ENCODE results near the gene SYNPO2.
"Not testable (repeated sequence)": the region's sequence is repeated elsewhere in the genome, so short reads cannot be mapped to it uniquely, and the experiment has no call there.

Gene SYNPO2

GRCh38 chr4:119029847-119030535 lies 141.3 kb downstream of the SYNPO2 start:
- DNase-seq (ENCODE audit: low read depth in 2 of 2, low spot score in 1 of 2): no peak

- no peak for DNase-seq (ENCODE audit: low read depth in 2 of 2, low spot score in 1 of 2)
These were observed 141.9 kb downstream of the SYNPO2 start for GRCh38 chr4:119030536-119030890.

GRCh38 chr4:119031218-119031617 lies 142.6 kb downstream of the SYNPO2 start:
- DNase-seq (ENCODE audit: low read depth in 2 of 2, low spot score in 1 of 2): no peak

GRCh38 chr4:119032921-119033685 lies 144.4 kb downstream of the SYNPO2 start:
- DNase-seq (ENCODE audit: low read depth in 2 of 2, low spot score in 1 of 2): no peak

GRCh38 chr4:119034276-119035008 lies 145.8 kb downstream of the SYNPO2 start:
- no peak for DNase-seq (ENCODE audit: low read depth in 2 of 2, low spot score in 1 of 2)

- DNase-seq (ENCODE audit: low read depth in 2 of 2, low spot score in 1 of 2): no peak
These were observed 147.5 kb downstream of the SYNPO2 start for GRCh38 chr4:119035951-119036737.

- DNase-seq (ENCODE audit: low read depth in 2 of 2, low spot score in 1 of 2): no peak
These were observed 149.1 kb downstream of the SYNPO2 start for GRCh38 chr4:119037709-119038108.

GRCh38 chr4:119038116-119038841 lies 149.6 kb downstream of the SYNPO2 start:
- no peak for DNase-seq (ENCODE audit: low read depth in 2 of 2, low spot score in 1 of 2)

GRCh38 chr4:119039160-119039559 lies 150.5 kb downstream of the SYNPO2 start:
- no peak for DNase-seq (ENCODE audit: low read depth in 2 of 2, low spot score in 1 of 2)

GRCh38 chr4:119039779-119040178 lies 151.1 kb downstream of the SYNPO2 start:
- no peak for DNase-seq (ENCODE audit: low read depth in 2 of 2, low spot score in 1 of 2)

GRCh38 chr4:119040261-119040660 lies 151.6 kb downstream of the SYNPO2 start:
- no peak for DNase-seq (ENCODE audit: low read depth in 2 of 2, low spot score in 1 of 2)

- DNase-seq (ENCODE audit: low read depth in 2 of 2, low spot score in 1 of 2): no peak
These were observed 152.1 kb downstream of the SYNPO2 start for GRCh38 chr4:119040694-119041185.

- DNase-seq (ENCODE audit: low read depth in 2 of 2, low spot score in 1 of 2): no peak
These were observed 152.7 kb downstream of the SYNPO2 start for GRCh38 chr4:119041396-119041795.

GRCh38 chr4:119041951-119042560 lies 153.4 kb downstream of the SYNPO2 start:
- peak in 1 of 2 donors; percentile 21 for DNase-seq (ENCODE audit: low read depth in 2 of 2, low spot score in 1 of 2)

- no peak for DNase-seq (ENCODE audit: low read depth in 2 of 2, low spot score in 1 of 2)
These were observed 157.6 kb downstream of the SYNPO2 start for GRCh38 chr4:119046263-119046662.

GRCh38 chr4:119047059-119047458 lies 158.4 kb downstream of the SYNPO2 start:
- not testable (repeated sequence) for DNase-seq (ENCODE audit: low read depth in 2 of 2, low spot score in 1 of 2)

- no peak for DNase-seq (ENCODE audit: low read depth in 2 of 2, low spot score in 1 of 2)
These were observed 159.8 kb downstream of the SYNPO2 start for GRCh38 chr4:119048446-119048845.

- no peak for DNase-seq (ENCODE audit: low read depth in 2 of 2, low spot score in 1 of 2)
These were observed 160.7 kb downstream of the SYNPO2 start for GRCh38 chr4:119049342-119049741.

- no peak for DNase-seq (ENCODE audit: low read depth in 2 of 2, low spot score in 1 of 2)
These were observed 162.0 kb downstream of the SYNPO2 start for GRCh38 chr4:119050527-119051090.

- DNase-seq (ENCODE audit: low read depth in 2 of 2, low spot score in 1 of 2): no peak
These were observed 164.6 kb downstream of the SYNPO2 start for GRCh38 chr4:119053245-119053644.
